Endothelial cell of umbilical vein (primary cell): Measurements from ENCODE around the gene NPIPA3. TPM values are rescaled to one million over a fixed set of nuclear protein-coding genes. Genes with fewer than 3 reads are reported as not detected.
"Not testable (repeated sequence)": the region's sequence is repeated elsewhere in the genome, so short reads cannot be mapped to it uniquely, and the experiment has no call there.

Experiments
- BruUV-seq: library from RNA; stranded (reverse); fragments of 400-500 nt; replicated peaks from 2 replicates; lab custom pipeline; 2021; lab: Mats Ljungman, UMichigan
- CTCF ChIA-PET: fragments of 300-600, 350-600 bp; sonication (Branson Sonifier 250); formaldehyde crosslinking; loops from one replicate; lab custom pipeline; 2021; ENCODE audit warnings: antibody characterized with exemption, inconsistent platforms; lab: Charles Lee
- POLR2A ChIA-PET: fragments of 300-600, 350-600 bp; sonication (Branson Sonifier 250); formaldehyde crosslinking; loops from one replicate; lab custom pipeline; 2021; ENCODE audit warnings: antibody characterized with exemption, inconsistent platforms; lab: Charles Lee
- DNase-seq: peaks from one replicate; pipeline ENCODE4 v3.0.0-alpha.2; 2011; ENCODE audit warnings: low read depth, low spot score
- FAIRE-seq: peaks from 2 replicates; lab custom pipeline; 2011; peaks lifted over from hg19 to GRCh38; lab: Jason Lieb, UNC
- H2AFZ ChIP-seq: 2 replicates; pipeline ENCODE4 v1.6.0; 2012; ENCODE audit warnings: low read depth, low read length, control low read depth, inconsistent platforms
- H3K27ac ChIP-seq: 2 replicates; pipeline ENCODE4 v1.5.1; 2011; ENCODE audit warnings: low read depth, mild to moderate bottlenecking, control low read depth, low read length, moderate library complexity; ENCODE audit not compliant: insufficient read depth
- H3K27me3 ChIP-seq, 2 experiments: 2 replicates each; pipeline versions ENCODE4 v1.6.0 to v1.6.1; 2011; ENCODE audit warnings: low read length in 2 of 2, mixed read lengths in 1 of 2; ENCODE audit not compliant: control insufficient read depth in 2 of 2, insufficient read depth in 2 of 2
- H3K36me3 ChIP-seq, 2 experiments: 2 replicates in 1 of 2; 3 replicates in 1 of 2; pipeline ENCODE4 v1.5.1; 2011; ENCODE audit warnings: low read length in 2 of 2, mild to moderate bottlenecking in 1 of 2, moderate library complexity in 1 of 2; ENCODE audit not compliant: control insufficient read depth in 2 of 2, insufficient read depth in 2 of 2; ENCODE audit errors: extremely low read depth in 1 of 2
- H3K4me1 ChIP-seq: 3 replicates; pipeline ENCODE4 v1.5.1; 2011; ENCODE audit warnings: mild to moderate bottlenecking, low read length; ENCODE audit not compliant: control insufficient read depth, insufficient read depth; ENCODE audit errors: extremely low read depth
- H3K4me2 ChIP-seq: 2 replicates; pipeline ENCODE4 v1.6.1; 2011; ENCODE audit warnings: low read length, control low read depth, mixed read lengths; ENCODE audit not compliant: insufficient read depth
- H3K4me3 ChIP-seq, 3 experiments: fragments of 200-600 bp in 1 of 3; sonication (generic), shearing (Covaris generic) in 1 of 3; replicated peaks in 1 of 3; 2 replicates each; pipeline ENCODE4 v1.5.1; 2011 to 2016; ENCODE audit warnings: control low read depth in 3 of 3, low read length in 3 of 3, mild to moderate bottlenecking in 2 of 3, inconsistent platforms in 1 of 3, low read depth in 1 of 3, moderate library complexity in 1 of 3; ENCODE audit not compliant: insufficient read depth in 1 of 3
- H3K79me2 ChIP-seq: 2 replicates; pipeline ENCODE4 v1.6.0; 2012; ENCODE audit warnings: low read length, inconsistent platforms; ENCODE audit not compliant: control insufficient read depth, insufficient read depth
- H3K9ac ChIP-seq: replicated peaks from 2 replicates; pipeline ENCODE3; 2011; ENCODE audit warnings: low read length, control low read depth; ENCODE audit not compliant: insufficient read depth; ENCODE audit errors: extremely low read depth
- H3K9me1 ChIP-seq: replicated peaks from 3 replicates; pipeline ENCODE4 v1.6.0; 2011; ENCODE audit warnings: mild to moderate bottlenecking, low read length; ENCODE audit not compliant: control insufficient read depth, insufficient read depth; ENCODE audit errors: extremely low read depth
- H3K9me3 ChIP-seq: replicated peaks from 2 replicates; pipeline ENCODE4 v1.5.1; 2012; ENCODE audit warnings: low read length, inconsistent platforms; ENCODE audit not compliant: control insufficient read depth, insufficient read depth
- H4K20me1 ChIP-seq: replicated peaks from 2 replicates; pipeline ENCODE3; 2011; ENCODE audit warnings: mild to moderate bottlenecking, low read length; ENCODE audit not compliant: control insufficient read depth, insufficient read depth; ENCODE audit errors: extremely low read depth
- dilution Hi-C: fragments of 300-500 bp; cut with MboI; formaldehyde crosslinking; loops from one replicate; pipeline ENCODE4 v1.15.0; 2019; ENCODE audit warnings: low sequenced_read_pairs; ENCODE audit not compliant: extremely low pct_ligation_motif_present
- intact Hi-C: fragments of 100-400 bp; cut with micrococcal nuclease; formaldehyde crosslinking; loops from one replicate; pipeline ENCODE4 v1.10.0; 2022
- polyA plus RNA-seq, 4 experiments: library from polyadenylated mRNA; depleted of rRNA in 3 of 4; stranded (reverse) in 3 of 4; unstranded in 1 of 4; fragments of >200 nt; gene quantifications; 2 replicates each; pipeline versions ENCODE4 v1.2.1 to v1.2.3, GENCODE V29; 2011 to 2012; ENCODE audit warnings: missing spikeins in 1 of 4
- total RNA-seq: library from RNA; stranded (reverse); gene quantifications from 2 replicates; pipeline ENCODE4 v1.2.3, GENCODE V29; 2021

The NPIPA3 gene
- total and polyA plus RNA-seq, 2 donors (not counting 3 experiments of a cell fraction or from before 2014, with no cell fraction given) = 2.2 to 3.0 TPM

GRCh38 chr16:14742273-14743128, 39.3 kb downstream of the NPIPA3 start, which contains the start of gene NPIPA2:
Gene NPIPA2, plus strand, starts transcription at chr16:14742533. Its CDS starts 5,533 bp downstream, at chr16:14748066.
- FAIRE-seq = peak; percentile 90
- H3K4me3 ChIP-seq, dilution Hi-C loops, H3K9ac ChIP-seq, H3K27me3 ChIP-seq, H3K79me2 ChIP-seq, H3K36me3 ChIP-seq, H4K20me1 ChIP-seq, H3K9me3 ChIP-seq, intact Hi-C loops, H2AFZ ChIP-seq, H3K9me1 ChIP-seq, H3K4me1 ChIP-seq, CTCF ChIA-PET, DNase-seq, POLR2A ChIA-PET, H3K4me2 ChIP-seq, H3K27ac ChIP-seq: not testable (repeated sequence)
- BruUV-seq = TSS peak; percentile 90

GRCh38 chr16:14773654-14774053, 70.4 kb downstream of the NPIPA3 start:
- H3K4me2 ChIP-seq, POLR2A ChIA-PET, DNase-seq, H4K20me1 ChIP-seq, H3K27ac ChIP-seq, dilution Hi-C loops, BruUV-seq, H3K9me3 ChIP-seq, H3K36me3 ChIP-seq, H2AFZ ChIP-seq, intact Hi-C loops, H3K9ac ChIP-seq, H3K4me1 ChIP-seq, H3K9me1 ChIP-seq, CTCF ChIA-PET, FAIRE-seq, H3K79me2 ChIP-seq, H3K27me3 ChIP-seq, H3K4me3 ChIP-seq: not testable (repeated sequence)

- H3K9me1 ChIP-seq, H3K27me3 ChIP-seq, H3K36me3 ChIP-seq, CTCF ChIA-PET, intact Hi-C loops, H3K9me3 ChIP-seq, H3K9ac ChIP-seq, H3K4me3 ChIP-seq, DNase-seq, H3K79me2 ChIP-seq, H3K4me1 ChIP-seq, POLR2A ChIA-PET, H2AFZ ChIP-seq, dilution Hi-C loops, H4K20me1 ChIP-seq, H3K4me2 ChIP-seq, FAIRE-seq, BruUV-seq, H3K27ac ChIP-seq: not testable (repeated sequence)
Measured at GRCh38 chr16:14775624-14776023, 72.4 kb downstream of the NPIPA3 start.
